HG03159 (cell line): ENCODE data around the gene DSG1.
"Not testable (repeated sequence)": the region's sequence is repeated elsewhere in the genome, so short reads cannot be mapped to it uniquely, and the experiment has no call there.

ENCODE experiments used
- ATAC-seq: cut with Tn5 transposase; IDR thresholded peaks from one replicate; pipeline ENCODE4 v1.9.1; 2021; ENCODE audit warnings: mild to moderate bottlenecking, moderate library complexity; ENCODE audit not compliant: unreplicated experiment

Gene DSG1

GRCh38 chr18:31329787-31330438 is 12.0 kb downstream of the DSG1 start:
- no peak for ATAC-seq

DNA sequence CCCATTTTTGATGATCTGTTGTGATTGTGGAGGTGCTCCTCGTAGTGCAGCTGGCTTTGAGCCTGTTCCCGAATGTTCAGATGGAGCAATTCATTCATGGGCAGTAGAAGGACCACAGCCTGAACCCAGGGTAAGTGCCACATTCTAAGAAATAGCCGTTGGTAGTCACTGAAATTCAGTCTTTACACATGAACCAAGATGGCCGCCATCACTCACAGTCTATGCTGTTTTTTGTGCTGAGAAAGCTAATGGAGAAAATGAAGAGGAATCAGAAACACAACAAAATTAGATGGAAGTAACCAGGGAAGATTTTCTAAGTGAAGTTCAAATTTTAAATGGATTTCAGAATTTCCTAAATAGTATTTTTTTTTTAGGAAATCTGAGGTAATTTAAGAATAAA is 25.5 kb downstream of the DSG1 start:
- ATAC-seq, result no peak

DNA sequence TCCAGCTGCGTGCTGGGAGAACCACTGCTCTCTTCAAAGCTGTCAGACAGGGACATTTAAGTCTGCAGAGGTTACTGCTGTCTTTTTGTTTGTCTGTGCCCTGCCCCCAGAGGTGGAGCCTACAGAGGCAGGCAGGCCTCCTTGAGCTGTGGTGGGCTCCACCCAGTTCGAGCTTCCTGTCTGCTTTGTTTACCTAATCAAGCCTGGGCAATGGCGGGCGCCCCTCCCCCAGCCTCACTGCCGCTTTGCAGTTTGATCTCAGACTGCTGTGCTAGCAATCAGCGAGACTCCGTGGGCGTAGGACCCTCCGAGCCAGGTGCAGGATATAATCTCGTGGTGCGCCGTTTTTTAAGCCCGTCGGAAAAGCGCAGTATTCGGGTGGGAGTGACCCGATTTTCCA is 35.4 kb downstream of the DSG1 start:
- ATAC-seq, result not testable (repeated sequence)

DNA sequence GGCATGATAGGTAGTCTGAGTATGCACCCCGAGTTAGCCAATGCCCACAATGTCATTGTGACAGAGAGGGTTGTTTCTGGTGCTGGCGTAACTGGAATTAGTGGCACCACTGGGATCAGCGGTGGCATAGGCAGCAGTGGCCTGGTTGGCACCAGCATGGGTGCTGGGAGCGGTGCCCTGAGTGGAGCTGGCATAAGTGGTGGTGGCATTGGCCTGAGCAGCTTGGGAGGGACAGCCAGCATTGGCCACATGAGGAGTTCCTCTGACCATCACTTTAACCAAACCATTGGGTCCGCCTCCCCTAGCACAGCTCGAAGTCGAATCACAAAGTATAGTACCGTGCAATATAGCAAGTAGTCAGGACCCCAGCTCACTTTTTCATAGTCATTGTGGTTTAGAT is 37.0 kb downstream of the DSG1 start:
- no peak for ATAC-seq

GRCh38 chr18:31356025-31356424 is 38.1 kb downstream of the DSG1 start:
- no peak for ATAC-seq

DNA sequence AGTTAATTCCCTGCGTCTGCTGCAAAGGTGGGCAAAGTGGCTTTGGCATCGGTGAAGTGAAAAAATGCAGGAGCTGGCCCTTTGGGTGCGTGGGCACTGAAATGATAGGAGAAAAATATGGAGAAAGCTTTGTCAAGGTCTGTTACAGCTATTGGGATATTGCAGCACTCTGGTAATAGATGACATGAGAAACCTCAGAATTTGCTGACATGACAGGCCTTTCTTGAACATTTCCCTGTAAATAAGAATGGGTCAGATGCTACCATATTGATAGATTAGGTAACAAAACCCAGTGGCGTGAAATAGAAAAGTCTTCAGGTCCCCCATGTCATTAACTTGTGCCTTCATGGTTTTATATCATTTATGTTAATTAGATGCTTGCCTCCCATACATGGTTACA is 46.2 kb downstream of the DSG1 start:
- ATAC-seq, result no peak

GRCh38 chr18:31369478-31369877 is 51.5 kb downstream of the DSG1 start:
- ATAC-seq, result no peak

- ATAC-seq, result no peak
Measured at GRCh38 chr18:31371989-31372388, 54.0 kb downstream of the DSG1 start.

DNA sequence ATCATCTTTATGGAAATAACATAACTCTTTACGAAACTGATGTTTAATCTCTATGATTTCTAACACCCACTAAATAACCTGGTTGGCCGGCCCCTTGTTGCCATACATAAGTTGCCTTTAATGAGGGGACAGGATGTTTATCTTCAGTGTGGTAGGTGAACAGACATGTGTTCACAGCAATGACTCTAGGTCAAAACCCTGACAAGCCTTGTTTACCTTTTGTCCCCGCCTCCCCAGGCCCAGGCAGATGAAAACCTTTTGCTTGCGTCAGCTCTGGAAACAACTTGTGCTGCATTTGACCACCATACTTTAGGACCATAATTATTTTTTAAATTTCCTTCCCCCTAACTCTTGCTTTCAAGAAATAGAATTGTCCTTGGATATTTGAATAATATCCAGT is 55.7 kb downstream of the DSG1 start:
- ATAC-seq, result no peak

DNA sequence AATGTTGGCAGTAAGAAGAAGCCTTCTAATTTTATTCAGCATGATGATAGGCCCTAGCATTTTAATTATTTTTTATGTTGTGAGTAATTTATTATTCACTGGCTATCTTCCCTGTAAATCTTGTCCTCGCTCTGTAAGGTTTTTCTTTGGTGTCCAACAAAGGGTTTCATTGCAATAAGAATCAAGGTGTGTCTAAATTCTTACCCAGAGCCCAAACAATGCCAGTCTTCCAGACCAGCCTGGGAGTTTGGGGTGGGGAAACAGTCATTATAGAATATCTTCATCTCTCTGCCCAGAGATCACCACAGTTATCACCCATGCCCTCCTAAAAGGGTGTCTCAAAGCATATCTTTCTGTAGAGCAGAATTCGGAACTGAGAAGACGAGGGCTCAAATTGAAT is 58.5 kb downstream of the DSG1 start, which contains the start of gene DSG4:
Gene DSG4, plus strand, starts transcription at position 301 of the 400 bp plus-strand sequence. CDS start 135 bp downstream, outside the sequence.
- ATAC-seq, result no peak

DNA sequence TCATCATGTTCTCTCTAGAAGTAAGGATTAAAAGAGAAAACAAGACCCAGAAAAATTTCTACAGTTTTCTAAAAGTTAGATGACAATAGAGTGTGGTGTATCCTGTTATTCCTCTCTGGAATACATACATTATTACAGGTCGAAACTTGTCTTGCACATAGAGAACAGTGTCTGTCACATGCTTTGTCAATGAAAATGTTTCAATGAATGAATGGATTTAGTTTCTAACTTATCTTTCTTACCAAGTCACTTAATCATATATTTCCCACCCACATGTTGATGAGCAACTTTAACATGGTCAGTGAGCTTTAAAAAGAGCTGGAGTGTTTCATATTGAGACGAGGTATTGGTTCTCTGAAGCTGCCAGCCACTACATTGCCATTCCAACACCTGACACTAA is 63.0 kb downstream of the DSG1 start:
- no peak for ATAC-seq

- ATAC-seq, result no peak
Measured at GRCh38 chr18:31382107-31382506, 64.1 kb downstream of the DSG1 start.

DNA sequence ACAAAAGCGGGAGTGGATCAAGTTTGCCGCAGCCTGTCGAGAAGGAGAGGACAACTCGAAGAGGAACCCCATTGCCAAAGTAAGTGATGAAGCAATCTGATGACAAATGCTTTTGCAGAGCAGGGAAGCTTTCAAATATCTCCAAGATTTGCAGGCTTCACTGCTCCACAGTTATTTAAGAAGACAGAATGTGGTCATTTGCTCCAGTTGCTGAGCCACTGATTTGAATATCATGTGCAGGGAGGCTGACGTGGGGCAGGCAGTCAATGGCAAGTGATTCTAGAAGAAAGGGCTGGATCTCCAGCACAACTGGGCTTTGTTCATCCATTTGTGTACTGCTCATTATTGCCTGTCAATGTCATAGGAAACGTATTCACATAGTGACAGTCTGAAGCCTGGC is 68.8 kb downstream of the DSG1 start:
- no peak for ATAC-seq

GRCh38 chr18:31393286-31393685 is 75.3 kb downstream of the DSG1 start:
- ATAC-seq, result no peak

DNA sequence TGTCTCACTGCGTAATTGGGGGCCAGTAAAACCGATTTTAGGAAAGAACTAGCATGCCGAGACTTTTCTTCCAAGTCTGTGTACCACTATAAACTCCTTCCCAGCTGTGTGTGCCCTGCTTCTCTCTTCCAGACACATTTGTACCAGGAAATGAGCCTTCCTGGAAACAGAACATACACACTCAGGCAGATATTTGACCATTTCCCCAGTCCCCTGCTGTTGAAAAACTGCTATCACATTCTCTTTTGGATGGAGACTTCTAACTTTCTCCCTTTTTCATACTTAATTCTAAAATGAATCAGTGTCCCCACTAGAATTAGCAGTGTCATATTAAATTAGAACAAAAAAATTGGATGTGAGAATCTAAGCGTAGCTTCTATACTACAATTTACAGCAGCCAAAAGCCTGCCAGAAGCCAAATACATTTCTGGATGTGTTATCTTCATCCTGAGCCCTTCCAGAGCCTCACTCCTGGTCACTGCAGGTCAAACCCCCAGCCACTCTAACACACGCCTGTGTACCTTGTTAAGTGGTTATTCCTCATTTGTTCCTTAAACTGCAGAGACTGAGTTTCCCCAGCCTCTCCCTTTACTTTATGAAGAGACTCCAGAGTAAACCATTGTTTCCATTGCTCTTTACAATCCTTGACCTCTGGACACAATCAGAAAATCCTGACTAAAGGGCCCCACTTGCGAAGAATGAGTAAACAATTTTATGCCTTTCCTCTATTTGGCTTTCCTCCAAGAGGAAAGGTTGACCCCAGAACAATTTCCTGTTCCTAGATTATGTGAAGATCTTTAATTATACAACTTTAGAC is 79.0 kb downstream of the DSG1 start:
- ATAC-seq, result no peak

GRCh38 chr18:31398191-31398590 is 80.2 kb downstream of the DSG1 start:
- no peak for ATAC-seq

GRCh38 chr18:31399306-31400032 is 81.5 kb downstream of the DSG1 start:
- ATAC-seq, result no peak

GRCh38 chr18:31401156-31402025 is 83.4 kb downstream of the DSG1 start:
- ATAC-seq, result no peak

GRCh38 chr18:31402026-31402373 is 84.0 kb downstream of the DSG1 start:
- no peak for ATAC-seq

DNA sequence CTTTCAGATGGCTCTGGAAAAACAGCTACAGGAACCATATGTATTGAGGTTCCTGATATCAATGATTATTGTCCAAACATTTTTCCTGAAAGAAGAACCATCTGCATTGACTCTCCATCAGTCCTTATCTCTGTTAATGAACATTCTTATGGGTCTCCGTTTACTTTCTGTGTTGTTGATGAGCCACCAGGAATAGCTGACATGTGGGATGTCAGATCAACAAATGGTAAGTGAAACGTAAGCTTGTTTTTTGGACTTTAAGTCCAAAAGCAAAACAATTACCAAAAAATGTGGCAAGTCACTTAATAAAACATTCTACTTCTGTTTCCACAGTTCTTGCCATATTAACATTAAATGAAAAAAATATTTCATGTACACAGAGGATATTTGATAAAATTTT is 85.4 kb downstream of the DSG1 start:
- ATAC-seq, result no peak
